HS-27A (cell line): ENCODE data around the gene DENND5A.
"Not testable (repeated sequence)": the region's sequence is repeated elsewhere in the genome, so short reads cannot be mapped to it uniquely, and the experiment has no call there.

Experiments used
- DNase-seq: peaks from one replicate; pipeline ENCODE4 v3.0.0-alpha.2; 2012; ENCODE audit warnings: low read depth, missing footprints

The DENND5A gene

DNA sequence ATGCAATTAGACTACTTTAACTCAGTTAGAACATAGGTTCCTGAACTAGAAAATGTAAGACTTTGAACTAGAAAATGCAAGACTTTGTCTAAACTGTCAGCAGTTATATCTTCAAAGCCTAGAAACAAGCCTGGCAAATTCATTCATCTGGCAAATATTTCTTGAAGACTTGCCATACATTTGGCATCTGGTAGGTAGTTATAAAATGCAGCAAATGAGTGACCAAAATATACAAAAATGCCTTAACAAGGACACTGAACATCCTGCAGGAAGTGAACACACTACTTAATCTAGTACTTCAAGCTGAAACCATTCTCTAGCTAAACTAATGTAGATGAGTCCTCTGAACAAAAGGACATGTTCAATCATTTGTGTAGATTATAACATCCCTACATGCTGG, 89.0 kb downstream of the DENND5A start:
- DNase-seq, result no peak

DNA sequence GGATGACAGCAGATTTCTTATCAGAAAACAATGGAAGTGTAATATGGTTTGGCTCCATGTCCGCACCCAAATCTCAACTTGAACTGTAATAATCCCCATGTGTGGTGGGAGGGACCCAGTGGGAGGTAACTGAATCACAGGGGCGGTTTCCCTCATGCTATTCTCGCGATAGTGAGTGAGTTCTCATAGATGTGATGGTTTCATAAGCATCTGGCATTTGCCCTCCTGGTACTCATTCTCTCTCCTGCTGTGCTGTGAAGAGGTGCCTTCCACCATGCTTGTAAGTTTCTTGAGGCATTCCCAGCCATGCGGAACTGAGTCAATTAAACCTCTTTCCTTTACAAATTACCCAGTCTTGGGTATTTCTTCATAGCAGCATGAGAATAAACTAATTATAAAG, 92.8 kb downstream of the DENND5A start:
- DNase-seq, result no peak

DNA sequence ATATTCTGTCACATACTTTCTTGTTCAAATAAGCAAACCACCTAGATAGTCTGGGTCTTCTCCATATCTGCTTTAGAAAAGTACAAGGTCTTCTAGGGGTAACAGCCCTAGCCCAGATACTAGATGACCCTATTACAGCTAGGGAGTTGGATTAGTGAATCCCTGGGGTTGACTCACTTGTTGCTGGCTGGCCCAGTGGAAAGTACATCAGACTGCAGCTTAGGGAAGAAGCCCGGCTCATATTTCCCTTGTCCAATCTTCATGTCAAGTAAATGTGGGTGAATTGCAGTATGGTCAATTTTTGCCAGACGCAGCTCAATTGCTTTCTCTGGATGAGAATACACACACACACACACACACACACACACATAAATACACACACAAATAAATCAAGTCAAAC, 94.7 kb downstream of the DENND5A start:
- DNase-seq, result no peak

DNA sequence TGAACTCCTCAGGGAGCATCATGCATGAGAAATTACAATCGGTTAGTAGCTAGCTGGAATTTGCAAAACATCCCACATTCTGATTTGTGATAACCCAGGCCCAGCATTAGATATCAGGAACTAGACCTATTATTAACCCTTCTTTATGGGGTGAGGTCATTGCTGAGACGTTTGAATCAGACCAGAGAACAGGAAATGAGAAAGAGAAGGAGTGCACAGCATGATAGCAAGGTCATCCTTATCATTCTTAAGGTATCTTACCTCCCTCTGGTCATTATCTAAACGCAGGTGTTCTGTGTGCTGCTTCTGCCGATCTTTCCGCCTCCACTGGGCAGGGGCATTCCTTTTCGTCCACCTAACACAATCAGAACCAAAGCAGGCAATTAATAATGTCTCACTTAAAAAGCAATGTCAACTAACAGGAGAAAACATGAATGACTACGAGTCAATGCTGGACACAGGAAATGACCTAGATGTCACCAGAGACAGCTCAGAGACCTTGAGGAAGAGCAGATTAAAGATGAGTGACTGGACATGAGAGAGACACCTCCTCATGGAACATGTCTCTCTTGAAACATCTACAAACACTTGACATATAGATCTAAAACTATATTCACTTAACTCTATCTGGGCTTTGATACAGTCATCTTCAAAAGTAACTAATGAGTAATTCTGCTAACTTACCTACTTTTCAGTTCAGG, 95.4 kb downstream of the DENND5A start:
- no peak for DNase-seq

DNA sequence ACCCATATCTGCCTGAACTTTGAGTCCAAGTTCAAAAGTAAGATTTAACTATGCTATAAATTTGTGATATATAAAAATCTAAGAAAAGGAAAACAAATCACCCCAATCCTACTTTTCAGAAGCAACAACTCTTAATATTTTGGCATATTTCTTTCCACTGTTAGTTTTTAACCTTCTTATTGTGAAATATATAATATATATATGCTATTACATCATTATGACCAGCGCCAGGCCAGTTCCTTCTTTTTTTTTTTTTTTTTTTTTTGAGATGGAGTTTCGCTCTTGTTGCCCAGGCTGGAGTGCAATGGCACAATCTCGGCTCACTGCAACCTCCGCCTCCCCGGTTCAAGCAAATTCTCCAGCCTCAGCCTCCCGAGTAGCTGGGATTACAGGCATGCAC, 103.2 kb downstream of the DENND5A start:
- DNase-seq, result not testable (repeated sequence)

DNA sequence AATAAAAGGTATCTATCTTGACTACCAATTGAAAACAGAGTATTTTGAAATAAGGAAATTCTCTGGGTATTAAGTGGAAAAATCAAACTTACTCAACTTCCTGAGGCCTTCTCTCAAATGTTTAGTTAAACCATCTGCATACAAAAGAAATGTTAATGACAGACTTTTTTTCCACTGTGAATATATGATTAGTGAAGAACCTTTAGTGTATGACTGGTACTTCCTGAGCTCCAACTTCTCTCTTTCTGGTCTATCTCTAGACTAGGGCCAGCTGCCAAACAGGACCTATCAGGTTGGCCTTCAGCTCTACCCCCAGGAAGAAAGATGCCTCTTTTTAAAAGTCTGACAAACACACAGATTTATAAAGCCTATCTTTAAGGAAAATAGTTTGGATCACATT, 105.0 kb downstream of the DENND5A start:
- no peak for DNase-seq

DNA sequence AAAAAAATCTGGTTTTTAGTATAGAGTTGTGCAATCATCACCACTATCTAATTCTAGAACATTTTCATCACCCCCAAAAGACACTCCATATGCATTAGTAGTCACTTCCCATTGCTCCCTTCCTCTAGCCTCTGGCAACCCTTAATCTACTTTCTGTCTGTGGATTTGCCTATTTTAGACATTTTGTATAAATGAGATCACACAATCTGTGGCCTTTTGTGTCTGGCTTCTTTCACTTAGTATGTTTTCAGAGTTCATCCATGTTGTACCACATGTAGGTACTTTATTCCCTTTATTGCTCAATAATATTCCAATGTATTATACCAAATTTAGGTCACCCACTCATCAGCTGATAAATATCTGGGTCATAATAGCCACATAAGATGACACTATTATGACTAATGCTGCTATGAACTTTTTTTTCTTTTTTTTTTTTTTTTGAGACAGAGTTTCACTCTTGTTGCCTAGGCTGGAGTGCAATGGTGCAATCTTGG, 106.2 kb downstream of the DENND5A start:
- DNase-seq, result no peak

DNA sequence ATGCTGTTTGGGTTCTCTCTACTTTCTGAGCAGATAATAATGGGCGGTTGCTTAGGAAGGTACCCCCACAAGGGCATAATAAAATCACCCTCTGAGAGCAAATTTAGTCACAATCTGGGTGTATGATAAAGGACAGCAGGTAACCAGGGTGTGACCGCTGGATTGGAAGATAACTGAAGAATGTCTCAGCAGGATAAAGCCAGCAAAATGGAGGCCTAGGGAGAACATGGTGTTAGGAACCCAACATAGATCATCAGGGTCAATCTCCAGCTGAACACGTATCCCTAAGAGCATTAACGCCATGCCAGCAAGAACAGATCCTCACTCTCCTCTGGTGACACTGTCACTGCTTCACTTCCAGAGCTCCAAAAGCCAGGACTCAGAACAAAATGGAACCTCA, 109.2 kb downstream of the DENND5A start:
- no peak for DNase-seq

DNA sequence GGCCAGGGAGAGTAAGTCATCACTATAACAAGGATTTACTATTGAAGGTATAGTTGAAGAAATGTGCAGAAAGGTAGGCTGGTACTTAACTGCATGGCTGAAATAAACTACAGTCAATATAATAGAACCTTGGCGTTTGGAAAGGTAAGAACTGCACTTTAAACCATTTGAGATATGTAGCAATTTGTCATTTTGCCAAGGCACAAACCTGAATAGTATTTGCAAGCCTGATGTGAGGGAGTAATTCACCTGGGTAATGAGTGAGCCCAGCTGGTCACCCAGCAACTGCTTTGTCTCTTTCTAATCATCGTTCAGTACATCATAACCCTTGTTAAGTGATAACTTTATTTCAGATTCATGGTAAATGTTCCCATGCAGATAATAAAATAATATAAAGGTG, 111.5 kb downstream of the DENND5A start:
- no peak for DNase-seq

DNA sequence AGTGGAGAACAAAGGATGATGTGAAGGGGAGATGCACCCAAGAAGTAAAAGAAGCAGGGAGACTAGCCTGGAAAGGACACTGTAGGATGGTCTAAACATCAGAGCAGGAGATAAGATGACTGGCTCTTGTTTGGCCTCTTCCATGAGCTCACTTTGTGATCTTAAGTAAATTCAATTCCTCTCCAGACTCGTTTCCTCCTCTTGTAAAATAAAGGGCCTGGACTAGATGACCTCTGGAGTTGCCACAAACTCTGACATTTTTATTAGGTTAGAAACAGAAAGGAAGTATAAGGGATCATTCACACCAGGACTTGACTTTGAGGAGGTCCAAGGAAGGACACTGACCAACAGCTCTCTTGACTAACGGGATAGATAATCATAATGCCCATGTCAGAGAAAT, 113.5 kb downstream of the DENND5A start:
- DNase-seq, result no peak

DNA sequence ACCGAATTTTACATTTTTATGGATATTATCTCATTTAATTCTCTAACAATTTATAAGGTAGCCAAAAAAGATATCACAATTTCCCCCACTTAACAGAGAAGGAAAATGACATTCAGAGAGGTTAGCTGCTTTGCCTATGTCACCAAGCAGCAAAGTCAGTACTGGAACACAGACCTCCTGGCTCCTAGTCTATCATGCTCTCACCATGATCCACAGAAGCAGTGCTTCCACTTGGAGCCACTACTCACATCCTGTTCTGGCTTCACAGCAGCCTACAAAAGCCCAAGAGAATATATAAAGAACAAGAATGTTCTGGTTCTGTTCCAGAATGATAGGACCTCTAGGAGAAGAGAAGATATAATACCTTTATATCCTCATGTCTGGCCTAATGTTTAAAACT, 114.2 kb downstream of the DENND5A start:
- no peak for DNase-seq

DNA sequence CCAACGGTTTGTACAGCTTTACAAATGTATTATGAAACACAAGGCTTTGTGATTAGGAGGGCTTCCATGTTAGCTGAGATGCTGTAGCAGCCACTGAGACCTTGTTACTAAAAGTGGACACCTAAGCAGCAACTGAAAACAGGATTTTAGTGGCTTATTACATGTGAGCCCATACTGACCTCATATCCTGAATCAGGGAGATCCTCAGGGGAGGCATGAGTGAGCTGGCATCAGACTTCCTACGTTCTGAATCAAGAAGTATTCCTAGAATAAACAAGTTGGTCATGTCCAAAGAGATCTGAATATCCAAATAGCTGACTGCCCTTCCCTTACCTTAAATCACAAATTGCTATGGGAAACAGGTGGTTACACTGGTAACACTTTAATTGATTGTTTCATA, 114.6 kb downstream of the DENND5A start:
- no peak for DNase-seq

DNA sequence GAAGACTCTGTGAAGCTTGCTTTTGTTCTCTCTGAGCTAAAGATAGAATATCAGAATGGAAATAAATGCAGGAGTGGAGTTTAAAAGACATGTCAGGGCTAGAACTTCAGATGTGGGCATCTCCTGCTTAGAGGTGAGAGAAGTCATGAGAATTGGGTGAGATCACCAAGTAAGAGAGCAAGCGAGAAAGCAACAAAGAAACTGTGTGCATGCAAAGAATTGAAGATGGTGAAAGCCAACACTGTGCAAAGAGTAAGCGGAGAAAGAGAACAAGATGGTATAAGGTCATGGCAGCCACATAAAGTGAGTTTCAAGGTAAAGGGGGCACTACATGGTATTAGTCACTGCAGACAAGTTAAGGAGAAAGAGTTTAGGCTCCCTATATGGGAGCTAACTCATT, 116.4 kb downstream of the DENND5A start:
- no peak for DNase-seq

DNA sequence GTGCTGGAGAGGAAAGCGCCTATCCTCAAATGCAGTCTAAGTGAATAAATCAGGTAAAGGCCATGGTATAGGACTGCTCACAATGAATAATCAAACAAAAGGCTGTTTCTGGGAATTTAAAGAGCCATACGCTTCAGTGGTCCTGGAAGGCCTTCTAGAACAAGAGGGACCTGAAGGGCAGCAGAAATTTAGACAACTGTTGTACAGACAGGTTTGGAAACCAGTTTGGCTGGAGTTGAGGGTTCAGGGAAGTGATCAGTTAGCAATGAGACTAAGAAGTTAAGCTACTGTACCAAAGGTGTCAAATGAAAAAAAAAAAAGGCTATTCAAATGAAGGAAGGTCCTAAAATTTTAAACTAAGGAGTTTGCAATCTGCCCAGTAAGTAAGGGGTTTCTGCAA, 117.1 kb downstream of the DENND5A start:
- no peak for DNase-seq

DNA sequence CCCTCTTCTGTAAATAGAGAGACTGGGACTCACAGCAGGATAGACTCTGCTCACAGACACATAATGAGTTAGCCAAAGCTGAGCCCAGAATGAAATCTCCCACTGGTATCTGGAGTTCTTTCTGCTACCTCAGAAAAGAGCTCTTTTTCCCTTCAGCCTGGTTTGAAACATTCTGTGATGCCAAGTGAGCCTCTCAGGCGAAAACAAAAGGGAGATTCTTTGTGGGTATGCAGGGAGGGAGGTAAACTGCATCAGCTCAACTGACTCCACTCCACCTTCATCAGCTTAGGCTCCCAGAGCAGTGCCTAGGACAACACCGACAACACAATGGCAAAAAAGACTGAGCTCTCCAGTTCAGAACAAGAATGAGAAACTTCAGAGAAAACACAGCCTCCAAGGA, 118.7 kb downstream of the DENND5A start:
- no peak for DNase-seq

DNA sequence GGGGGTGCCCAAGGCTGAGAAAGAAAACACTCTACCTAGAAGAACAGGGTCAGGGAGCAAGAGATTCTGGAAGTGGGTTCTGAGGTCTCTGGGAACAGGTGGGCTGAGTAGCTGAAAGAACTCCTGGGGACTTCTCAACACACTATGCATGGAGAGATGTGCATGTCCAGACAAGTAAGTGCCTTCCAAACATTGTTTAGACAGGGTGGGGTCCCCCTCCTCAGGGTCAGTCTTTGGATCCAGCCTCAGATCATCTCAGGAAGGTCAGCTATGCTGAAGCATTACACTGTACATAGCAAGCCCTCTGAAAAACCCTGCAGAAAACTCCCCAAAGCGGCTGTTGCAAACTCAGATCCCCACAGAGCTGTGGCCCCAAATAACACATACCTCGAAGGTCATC, 119.9 kb downstream of the DENND5A start:
- DNase-seq, result no peak

DNA sequence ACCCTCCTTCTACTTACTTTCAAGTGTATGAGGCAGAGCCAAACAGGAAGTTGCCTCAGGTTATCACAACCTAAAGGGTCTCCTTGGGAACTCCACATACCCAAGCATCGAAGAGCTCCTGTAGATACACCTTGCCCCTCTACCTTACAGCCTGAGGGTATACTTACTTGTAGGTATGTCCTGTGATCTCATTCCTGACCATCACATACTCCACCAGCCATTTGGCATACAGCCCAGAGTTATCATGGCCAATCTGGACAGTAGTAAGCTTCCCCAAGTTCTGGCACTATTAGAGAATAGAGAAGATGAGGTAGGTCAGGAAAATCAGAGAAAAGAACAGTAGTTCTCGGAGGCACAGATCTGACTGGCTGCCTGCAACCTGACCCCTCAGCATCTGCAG, 120.3 kb downstream of the DENND5A start:
- DNase-seq, result no peak

DNA sequence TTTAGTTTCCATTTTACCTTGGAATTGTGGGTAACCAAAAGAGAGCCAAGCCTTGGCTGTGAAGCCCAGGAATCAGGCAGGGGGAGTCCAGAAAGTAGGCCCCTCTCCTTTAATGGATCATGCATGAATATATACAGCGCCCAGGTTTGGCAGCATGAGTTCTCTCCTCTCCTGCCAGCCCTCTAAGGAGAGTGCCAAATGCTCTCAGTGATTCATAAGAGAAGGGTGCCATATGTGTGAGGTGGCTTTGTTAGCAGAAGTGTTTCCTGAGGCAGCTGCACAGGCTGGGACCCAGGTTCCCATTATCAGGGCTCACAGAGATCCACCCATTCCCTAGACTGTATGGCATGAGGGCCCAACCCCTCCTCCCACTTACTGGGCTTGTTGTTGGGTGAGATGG, 121.4 kb downstream of the DENND5A start:
- DNase-seq, result no peak

DNA sequence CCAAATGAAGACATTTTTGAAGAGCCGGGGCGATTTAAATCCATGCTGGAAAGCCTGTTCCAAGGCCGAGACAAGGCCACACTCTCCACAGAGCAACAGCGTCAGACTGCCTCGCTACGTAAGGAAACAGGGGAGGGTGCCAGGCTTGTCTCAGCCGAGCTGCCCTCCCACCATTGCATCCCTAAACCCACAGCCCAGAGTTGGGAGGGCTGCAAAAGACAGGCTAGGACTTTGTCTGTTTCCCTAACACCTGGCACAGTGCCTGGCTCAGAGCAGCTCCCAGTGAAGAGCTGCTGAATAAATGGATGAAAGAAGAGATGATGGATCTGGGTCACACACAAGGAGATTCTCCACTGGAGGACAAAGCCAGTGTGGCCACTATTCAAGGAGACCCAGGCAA, 122.4 kb downstream of the DENND5A start:
- no peak for DNase-seq

DNA sequence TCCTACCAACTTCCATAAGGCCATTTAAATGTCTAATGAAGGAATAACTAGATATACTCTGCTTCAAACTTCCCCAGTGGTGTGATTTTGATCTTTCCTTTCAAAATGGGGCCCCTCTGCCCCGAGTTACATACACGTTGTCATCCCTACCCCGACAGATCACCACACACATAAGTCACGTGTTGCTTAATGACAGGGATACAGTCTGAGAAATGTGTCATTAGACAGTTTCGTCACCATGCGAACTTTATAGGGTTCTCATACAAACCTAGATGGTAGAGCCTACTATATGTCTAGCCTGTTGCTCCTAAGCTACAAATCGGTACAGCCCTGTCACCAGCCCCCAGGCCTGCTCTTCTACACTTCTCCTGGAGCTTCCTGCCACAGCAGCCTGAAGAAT, 124.0 kb downstream of the DENND5A start:
- no peak for DNase-seq

DNA sequence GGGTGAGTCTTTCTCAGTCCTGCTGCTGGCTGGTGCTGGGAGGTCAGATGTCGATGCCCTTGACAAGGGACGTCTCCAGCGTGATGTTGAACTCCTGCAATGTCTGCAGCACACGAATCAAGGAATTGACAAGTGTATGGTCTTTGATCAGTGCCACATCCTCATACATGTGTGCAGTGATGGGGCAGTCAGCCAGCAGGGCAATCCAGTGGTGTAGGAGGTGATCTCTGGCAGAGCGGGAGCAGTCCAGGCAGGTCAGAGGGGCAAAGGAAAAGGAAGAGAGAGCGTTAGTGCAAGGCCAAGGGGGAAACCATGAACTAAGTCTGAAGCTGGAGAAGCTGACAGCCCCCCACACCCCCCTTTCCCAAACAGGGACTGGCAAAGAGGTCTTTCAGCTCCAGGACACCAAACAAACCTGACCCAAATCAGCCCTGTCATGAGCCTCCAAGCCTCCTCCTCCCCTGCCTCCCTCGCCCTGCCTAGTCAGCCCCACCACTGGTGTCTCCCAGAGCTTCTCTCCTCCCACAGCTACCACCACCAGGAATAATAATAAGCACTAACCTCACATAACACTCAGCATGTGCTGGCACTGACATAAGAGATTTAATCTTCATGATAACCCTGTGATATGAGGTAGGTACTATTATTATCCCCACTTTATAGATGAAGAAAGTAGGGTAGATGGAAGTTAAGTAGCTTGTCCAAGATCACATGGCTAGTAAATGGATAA, 125.4 kb downstream of the DENND5A start:
- no peak for DNase-seq

DNA sequence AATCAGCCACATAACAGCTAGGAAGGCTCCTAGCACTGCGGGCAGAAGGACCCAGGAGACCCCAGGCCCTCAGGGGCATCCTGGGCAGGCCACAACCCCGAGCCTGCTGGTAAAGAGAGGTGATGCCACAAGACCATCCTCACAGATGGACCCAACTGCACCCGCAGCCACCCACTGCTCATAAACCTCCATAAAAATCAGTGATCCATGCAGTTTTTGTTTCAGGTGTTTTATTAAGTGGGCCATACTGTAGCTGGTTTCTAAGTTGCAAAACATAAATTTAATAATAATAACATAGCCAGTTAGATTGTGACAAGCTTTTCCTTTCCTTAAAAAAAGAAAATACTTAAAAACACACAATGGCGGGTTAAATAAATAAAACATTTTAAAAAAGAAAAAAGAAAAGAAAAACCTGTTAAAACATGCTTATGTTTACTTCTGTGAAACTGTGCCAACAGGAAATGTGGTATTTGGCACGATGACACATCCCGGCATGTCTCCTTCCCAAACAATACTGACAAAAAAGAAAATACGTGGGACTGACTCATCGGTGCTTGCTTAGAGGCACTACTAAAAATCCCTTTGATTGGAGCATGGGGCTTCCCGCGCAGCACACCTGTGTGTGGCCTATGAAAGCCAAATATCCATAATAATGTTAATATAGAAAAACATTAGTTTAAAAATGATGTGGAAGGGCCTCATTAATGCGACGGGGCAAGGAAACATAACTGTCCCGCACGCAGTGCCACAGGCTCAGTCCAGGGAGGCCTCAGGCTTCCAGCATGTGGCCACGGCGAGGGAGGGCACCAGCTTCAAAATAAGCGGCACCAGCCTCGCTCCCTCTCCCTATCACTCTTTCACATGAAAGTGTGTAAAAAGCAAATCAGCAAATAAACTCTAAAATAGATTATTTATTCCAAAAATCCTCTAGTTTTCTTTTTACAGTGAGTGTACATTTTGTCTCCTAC, 126.3 kb downstream of the DENND5A start:
- DNase-seq, result peak; percentile 73

DNA sequence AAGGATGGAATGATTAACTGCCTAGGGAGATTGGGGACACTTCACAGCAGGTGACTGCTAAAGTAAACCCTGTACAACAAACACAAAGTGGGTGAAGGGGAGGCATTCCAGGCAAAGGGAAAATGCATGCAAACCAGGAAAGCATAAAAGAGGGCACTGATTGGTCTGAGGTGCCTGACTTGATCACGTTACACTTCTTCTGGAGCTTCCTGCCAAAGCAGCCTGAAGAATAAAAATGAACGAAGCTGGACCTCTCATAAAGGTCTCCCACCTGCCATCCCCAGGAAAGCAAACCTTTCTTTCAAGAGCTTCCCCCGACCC, 127.1 kb downstream of the DENND5A start:
- no peak for DNase-seq
